ENCODE results near the gene HGFAC.

HGFAC gene

DNA sequence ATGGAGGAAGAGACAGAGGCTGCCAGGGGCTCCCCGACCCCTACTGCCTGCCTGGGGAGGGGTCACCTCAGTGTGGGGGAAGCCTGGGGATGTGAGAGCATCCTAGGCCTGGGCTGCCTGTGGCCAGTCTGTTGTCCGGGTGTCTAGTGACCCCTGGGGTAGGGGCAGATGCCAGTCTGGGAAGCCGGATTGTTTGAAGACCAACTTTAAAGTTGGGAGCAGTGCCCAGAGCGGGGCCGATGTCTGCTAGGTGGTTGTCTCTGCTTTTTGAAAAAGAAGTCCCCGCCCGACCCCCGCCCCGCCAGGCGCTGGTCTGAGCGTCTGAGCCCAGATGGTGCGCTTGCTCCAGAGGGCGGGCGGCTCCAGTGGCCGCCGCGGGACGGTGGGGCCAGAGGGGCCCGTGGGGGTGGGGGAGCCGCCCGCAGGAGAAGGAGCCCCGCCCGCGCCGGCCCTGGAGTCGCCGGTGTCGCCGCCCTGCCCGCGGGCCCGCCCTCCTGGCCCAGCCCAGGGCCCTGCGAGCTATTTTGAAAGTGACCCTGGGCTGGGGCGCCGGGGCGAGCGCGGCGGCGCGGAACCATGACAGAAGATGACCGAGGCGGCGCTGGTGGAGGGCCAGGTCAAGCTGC, 21.1 kb downstream of the HGFAC start, which contains the start of gene DOK7:
Gene DOK7 (plus strand): TSS at position 517 of the 626 bp plus-strand sequence. CDS start 70 bp downstream, at position 587.
- DNase-seq (ENCODE audit: low spot score) = no peak

DNA sequence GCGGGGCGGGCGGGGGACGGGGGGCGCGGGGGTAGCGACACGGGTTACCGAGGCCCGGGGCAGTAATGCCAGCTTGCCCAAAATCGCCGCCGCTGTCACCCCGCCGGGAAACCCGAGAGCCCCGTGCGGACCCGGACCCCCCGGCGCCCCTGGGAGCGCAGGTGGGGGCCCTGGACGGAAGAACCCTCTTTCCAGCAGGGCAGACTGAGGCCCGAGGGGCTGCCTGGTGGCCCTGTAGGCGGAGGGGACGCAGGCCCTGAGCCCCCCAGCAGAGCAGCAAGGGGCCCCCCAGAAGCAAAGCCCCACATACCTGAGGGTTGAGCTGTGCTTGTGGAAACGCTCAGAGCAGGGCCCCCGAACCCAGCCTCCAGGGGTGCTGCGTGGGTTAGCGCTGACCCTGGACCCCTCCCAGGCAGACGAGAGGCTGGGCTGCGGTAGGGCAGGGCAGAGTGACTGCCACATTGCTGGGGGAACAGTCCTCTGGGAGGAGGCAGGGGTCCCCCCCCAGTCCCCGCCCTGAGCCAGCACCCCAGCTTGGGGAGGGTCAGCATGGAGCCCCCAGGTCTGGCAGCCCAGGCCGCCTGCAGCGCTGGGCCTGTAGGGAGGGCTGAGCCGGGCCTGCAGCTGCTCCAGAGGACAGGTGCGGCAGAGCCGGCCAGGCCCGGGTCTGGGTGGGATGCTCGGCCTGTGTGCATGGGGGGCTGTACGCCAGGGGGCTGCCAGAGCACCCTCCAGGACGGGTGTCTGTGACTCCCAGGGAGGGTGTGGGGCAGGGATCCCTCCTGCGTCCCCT, 22.0 kb downstream of the HGFAC start:
- DNase-seq (ENCODE audit: low spot score) = no peak

- no peak for DNase-seq (ENCODE audit: low spot score)
These were observed 22.7 kb downstream of the HGFAC start for GRCh38 chr4:3464349-3464905.

- DNase-seq (ENCODE audit: low spot score) = no peak
These were observed 23.3 kb downstream of the HGFAC start for GRCh38 chr4:3464911-3465697.

GRCh38 chr4:3465698-3466671, 24.2 kb downstream of the HGFAC start:
- DNase-seq (ENCODE audit: low spot score) = no peak

DNA sequence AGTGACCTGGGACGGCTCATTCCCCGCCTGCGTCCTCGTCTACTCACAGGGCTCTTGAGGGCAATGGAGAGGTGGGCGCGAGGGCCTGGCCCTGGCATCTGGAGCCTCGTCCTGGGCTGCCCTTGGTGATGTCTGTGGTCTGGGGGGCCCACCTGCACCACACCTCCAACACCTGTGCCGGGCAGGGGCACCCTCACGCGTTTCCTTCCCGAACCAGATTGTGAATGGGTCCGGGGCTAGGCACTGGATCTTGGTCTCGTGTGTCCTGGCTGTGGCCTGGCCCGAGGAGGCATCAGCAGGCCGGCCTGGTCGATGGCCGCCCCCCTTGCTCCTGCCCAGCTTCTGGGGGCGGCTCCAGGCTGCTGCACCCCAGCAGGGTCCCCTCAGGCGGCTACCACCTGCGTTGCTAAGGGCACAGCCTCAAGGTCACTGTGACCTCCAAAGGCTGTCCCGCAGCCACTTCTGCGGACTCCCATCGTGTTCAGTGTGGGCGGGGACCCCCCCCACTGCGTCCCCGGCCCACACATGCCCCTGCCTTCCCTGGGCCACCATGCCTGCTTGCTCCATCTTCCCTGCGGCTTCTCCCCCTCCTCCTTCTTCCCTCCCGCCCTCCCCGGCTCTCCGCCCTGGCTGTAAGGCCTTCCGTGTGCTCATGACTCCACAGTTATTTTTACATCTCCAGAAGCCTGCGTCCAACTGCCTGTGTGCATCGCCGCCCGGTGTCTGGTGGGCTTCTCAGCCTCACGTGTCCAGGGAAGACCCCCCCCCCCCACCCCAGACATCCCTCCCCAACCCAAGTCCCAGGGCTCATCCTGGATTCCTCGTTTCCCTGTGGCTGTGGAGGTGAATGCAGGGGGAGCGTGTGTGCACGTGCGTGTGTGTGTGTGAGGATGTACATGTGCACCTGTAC, 25.2 kb downstream of the HGFAC start:
- no peak for DNase-seq (ENCODE audit: low spot score)

- no peak for DNase-seq (ENCODE audit: low spot score)
These were observed 25.8 kb downstream of the HGFAC start for GRCh38 chr4:3467601-3468031.

DNA sequence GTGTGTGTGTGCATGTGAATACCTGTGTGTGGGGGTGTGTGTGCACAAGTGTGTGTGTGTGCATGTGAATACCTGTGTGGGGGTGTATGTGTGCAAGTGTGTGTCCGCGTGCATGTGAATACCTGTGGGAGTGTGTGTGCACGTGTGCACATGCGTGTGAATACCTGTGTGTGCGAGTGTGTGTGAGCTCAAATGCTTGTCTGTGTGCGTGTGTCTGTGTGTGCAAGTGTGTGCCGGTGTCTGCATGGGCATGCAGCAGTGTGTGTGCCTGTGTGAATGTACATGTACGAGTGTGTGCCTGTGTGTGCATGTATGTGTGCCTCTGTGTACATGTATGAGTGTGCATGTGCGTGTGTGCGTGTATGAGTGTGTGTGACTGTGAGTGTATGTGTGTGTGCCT, 26.4 kb downstream of the HGFAC start:
- DNase-seq (ENCODE audit: low spot score) = no peak

DNA sequence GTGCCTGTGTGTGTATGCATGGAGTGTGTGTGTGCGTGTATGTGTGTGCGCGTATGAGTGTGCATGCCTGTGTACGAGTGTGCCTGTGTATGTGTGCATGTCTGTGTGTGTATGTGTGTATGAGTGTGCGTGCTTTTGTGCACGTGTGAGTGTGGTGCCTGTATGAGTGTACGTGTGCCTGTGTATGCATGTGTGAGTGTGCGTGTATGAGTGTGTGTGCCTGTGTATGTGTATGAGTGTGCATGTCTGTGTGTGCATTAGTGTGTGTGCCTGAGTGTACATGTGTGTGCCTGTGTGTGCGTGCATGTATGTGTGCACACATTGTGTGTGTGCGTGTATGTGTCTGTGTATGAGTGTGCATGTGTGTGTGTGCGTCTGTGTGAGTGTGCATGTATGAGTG, 27.0 kb downstream of the HGFAC start:
- DNase-seq (ENCODE audit: low spot score) = no peak

DNA sequence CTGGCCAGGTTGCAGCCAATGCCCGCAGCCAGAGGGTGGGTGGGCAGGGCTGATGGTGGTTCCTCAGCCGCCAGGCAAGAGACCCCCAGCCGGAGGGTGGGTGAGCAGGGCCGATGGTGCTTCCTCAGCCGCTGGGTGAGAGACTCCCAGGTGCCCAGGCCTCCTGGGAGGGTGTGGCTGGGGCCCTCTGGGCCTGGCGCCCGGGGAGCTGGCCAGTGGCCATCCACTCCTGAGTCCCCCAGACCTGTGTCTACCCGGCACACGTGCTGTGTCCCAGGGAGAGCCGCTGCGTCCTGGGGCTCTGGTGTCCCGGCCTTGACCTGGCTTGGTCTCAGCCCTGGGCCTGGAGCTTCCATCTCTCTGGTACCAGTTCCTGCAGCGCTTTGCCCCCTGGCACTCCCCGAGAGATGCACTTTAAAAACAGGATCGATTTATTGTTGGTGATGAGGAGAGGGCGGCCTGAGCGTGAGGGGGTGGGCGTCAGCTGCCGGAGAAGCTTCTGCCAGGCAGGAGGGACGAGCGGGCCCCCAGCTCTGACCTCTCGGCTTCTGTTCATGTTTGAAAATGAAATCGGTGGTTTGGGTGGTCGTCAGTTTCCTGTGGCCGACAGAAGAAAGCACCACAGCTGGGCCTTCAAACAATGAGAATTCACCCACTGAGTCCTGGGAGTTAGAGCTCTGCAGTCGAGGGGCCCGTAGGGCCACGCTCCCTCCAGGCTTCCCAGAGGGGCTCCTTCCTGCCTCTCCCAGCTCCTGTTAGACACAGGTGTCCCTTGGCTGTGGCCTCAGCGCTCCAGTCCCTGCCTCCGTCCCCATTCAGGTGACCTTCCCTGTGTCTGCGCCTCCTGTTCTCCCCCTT, 27.8 kb downstream of the HGFAC start:
- DNase-seq (ENCODE audit: low spot score) = no peak

- no peak for DNase-seq (ENCODE audit: low spot score)
These were observed 28.7 kb downstream of the HGFAC start for GRCh38 chr4:3470244-3471097.

DNA sequence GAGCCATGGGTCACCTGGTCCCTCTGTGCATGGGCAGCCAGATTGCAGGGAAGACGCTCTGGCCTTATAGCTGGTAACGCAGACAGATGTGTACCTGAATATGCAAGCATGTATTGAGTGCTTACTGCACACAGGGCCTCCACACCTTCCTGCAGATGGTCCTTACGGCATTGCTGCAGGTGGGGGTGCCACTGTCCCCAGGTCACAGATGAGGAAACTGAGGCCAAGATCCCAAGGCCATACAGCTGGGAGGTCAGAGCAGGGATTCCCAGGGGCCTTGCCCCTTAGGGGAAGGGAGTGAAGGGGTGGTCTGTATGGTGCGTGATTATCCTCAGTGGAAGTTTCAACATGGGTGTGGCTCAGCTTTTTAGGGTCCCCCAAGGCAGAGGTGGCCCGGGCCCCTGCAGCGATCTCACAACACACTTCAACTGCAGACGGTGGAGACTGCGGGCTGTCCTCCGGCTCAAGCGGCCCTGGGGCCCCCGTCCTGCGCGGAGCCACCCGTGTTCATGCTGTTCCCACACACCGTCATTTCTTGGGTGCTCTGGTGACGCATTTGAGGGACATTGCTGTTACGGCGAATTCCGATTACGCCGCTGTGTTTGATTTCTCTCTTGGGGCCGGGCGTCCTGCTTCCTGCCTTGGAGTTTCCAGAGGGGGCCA, 29.5 kb downstream of the HGFAC start:
- DNase-seq (ENCODE audit: low spot score) = no peak

GRCh38 chr4:3471886-3472285, 30.1 kb downstream of the HGFAC start:
- no peak for DNase-seq (ENCODE audit: low spot score)

DNA sequence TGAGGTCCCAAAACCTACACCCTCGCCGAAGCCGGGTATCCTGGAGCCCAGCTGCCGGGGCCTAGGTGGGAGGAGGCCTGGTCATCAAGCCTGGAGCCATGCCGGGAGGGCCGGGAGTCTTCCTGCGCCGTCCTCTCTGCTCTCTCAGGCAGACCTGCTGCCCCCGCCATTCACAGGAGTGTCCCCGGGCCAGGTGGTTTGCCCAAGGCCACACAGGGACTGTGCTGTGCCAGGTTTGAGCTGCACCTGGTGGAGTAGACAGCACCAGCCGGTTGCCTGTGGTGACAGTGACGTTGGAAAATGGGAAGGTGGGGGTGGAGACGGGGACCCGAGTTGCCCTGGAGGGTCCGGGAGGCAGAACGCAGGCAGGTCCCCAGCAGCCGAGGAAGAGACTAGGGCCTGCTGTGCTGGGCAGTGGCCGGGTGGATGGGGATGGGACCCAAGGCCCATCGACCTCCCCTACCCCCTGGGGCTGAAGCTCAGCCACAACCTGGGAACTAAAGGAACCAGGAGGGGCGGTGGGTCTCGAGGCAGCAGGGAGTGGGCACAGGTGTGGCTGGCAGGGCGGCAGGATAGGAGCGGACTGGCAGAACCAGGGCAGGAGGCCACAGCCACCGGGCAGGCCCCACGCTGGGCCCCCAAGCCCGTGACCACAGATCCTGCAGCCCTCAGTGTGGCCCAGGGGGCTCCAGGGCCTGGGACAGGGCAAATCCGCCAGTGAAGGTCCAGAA, 30.8 kb downstream of the HGFAC start:
- DNase-seq (ENCODE audit: low spot score) = no peak

- no peak for DNase-seq (ENCODE audit: low spot score)
These were observed 31.6 kb downstream of the HGFAC start for GRCh38 chr4:3473181-3473950.
